ENCODE results near the gene ZNF592. TPM values are rescaled to one million over a fixed set of nuclear protein-coding genes. Genes with fewer than 3 reads are reported as not detected.

ZNF592 gene
- total and polyA plus RNA-seq, 11 donors, result 9.7 to 28.6 (median 21.2) TPM

DNA sequence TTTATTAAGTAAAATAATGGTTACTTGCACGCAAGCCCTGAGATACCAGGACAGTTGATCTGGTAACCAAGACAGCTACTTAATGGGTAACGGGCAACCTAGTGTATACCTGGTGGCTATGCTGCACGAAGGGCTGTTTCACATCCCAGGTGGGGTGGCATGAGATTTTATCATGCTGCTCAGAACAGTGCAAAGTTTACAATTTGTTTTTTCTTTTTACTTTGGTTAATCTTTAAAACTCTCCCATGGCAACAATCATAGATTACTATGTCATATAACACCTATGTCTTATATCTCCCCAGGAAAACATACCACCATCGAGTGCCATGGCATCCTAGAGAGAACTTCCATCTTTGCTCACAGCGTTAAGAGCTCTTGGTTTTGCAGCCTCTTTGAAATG lies 103.8 kb downstream of the ZNF592 start:
- TF ChIP-seq, protein P1, sequence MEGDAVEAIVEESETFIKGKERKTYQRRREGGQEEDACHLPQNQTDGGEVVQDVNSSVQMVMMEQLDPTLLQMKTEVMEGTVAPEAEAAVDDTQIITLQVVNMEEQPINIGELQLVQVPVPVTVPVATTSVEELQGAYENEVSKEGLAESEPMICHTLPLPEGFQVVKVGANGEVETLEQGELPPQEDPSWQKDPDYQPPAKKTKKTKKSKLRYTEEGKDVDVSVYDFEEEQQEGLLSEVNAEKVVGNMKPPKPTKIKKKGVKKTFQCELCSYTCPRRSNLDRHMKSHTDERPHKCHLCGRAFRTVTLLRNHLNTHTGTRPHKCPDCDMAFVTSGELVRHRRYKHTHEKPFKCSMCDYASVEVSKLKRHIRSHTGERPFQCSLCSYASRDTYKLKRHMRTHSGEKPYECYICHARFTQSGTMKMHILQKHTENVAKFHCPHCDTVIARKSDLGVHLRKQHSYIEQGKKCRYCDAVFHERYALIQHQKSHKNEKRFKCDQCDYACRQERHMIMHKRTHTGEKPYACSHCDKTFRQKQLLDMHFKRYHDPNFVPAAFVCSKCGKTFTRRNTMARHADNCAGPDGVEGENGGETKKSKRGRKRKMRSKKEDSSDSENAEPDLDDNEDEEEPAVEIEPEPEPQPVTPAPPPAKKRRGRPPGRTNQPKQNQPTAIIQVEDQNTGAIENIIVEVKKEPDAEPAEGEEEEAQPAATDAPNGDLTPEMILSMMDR (IDR thresholded peaks at IDR 0.05), result no peak
- TF ChIP-seq POLR2A (IDR thresholded peaks at IDR 0.05), result no peak
- H3K36me3 ChIP-seq, result peaks cover 0 to 28% (median 11%) of the 10 kb centered on the region in 9 donors
- H3K27ac ChIP-seq, result peak overlapping the region in 3 of 12 donors; percentile 1 to 19 (median 2)
- H3K27me3 ChIP-seq, result no peaks in the 10 kb centered on the region
- no peak for DNase-seq
- 70 to 79% (median 73%) methylated on average over 5 of the region's 5 CpGs for WGBS, 4 donors
- intact Hi-C loops (cut with DNase I), result loop anchor here in 1 of 10 donors (5.0 kb wide), 1 partner anchor 65 kb away; no protein-coding TSS in a partner anchor
- H3K4me1 ChIP-seq, result peaks cover 0 to 40% (median 16%) of the 10 kb centered on the region in 12 donors
- H3K9me3 ChIP-seq, result peaks cover 0 to 14% (median 0%) of the 10 kb centered on the region in 12 donors
- no peak overlapping the region for H3K4me3 ChIP-seq
- ATAC-seq, result no peak

DNA sequence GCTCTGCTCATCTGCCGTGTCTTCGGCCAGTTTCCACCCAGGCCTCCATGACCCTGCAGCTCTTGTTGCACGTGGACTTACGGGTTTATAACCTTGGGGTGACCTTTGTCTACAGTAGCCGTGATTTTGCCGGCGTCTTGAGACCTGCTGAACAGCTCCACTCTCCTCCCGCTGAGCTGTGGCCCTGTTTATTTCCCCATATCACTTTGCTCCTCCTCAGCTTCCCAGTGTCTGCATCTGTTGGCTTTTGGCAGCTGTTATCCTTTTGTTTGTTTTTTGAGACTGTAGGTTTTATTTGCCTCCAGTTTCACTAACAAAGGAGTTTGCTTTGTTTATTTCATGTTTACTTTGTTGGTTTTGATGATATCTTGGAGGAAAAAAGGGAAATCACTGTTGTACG lies 106.7 kb downstream of the ZNF592 start:
- intact Hi-C loops (cut with DNase I), result no loop called here
- Histone ChIP-seq H3K27me3 (no peaks in the 10 kb centered on the region), H3K4me3 (no peak overlapping the region), H3K9me3 (no peaks in the 10 kb centered on the region), H3K27ac (peak overlapping the region in 10 of 12 donors; percentile 28 to 74 (median 54)), H3K4me1 (peaks cover 0 to 47% (median 16%) of the 10 kb centered on the region in 12 donors), H3K36me3 (peaks cover 0 to 57% (median 40%) of the 10 kb centered on the region in 9 donors)
- 51 to 62% (median 56%) methylated on average over 9 of the region's 9 CpGs for WGBS, 4 donors
- ATAC-seq, result peak in 2 of 4 donors; percentile 4 to 20
- DNase-seq, result no peak
- TF ChIP-seq POLR2A (IDR thresholded peaks at IDR 0.05), result no peak
- TF ChIP-seq, protein P1 (IDR thresholded peaks at IDR 0.05), result no peak

DNA sequence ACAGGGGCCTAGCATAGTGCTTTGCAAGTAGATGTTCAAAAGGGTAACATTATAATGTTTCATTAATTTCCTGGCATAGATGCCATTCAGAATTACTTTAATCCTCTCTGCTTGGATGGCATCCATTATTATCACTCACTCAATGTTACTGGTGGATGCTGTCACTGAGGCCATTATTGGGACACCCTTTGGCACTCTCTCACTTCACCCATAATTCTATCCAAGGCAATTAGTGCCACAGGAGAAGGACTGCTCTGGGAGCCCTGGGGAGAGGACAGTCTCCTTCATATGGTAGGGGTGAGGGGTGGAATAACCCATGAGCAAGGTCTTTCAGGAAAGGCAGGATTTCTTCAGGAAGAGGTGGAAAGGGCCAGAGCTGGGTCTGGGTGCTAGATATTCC lies 107.4 kb downstream of the ZNF592 start:
- intact Hi-C loops (cut with DNase I), result no loop called here
- H3K36me3 ChIP-seq, result peaks cover 0 to 63% (median 40%) of the 10 kb centered on the region in 9 donors
- no peaks in the 10 kb centered on the region for H3K27me3 ChIP-seq
- peak overlapping the region in 9 of 12 donors; percentile 12 to 74 (median 58) for H3K27ac ChIP-seq
- TF ChIP-seq POLR2A (IDR thresholded peaks at IDR 0.05), result no peak
- TF ChIP-seq, protein P1 (IDR thresholded peaks at IDR 0.05), result no peak
- peak; percentile 31 to 61 (median 49) for ATAC-seq
- no peak overlapping the region for H3K4me3 ChIP-seq
- H3K4me1 ChIP-seq, result peaks cover 0 to 44% (median 16%) of the 10 kb centered on the region in 12 donors
- DNase-seq, result no peak
- H3K9me3 ChIP-seq, result no peaks in the 10 kb centered on the region

Other genes with a start within 250 kb of the ZNF592 start
- 10 to 100 TPM in 1 of 9 donors, 1 to 10 TPM in 8; 4.6 to 10.6 (median 6.3) TPM for gene ZSCAN2, start 147.6 kb upstream of the ZNF592 start, total RNA-seq
- gene ZSCAN2, start 147.6 kb upstream of the ZNF592 start, polyA plus RNA-seq, result 1 to 10 TPM; 4.3 to 4.5 TPM
- gene WDR73, start 94.3 kb upstream of the ZNF592 start, total RNA-seq, result 10 to 100 TPM in 8 of 9 donors, 1 to 10 TPM in 1; 8.7 to 22.2 (median 13.9) TPM
- gene WDR73, start 94.3 kb upstream of the ZNF592 start, polyA plus RNA-seq, result 10 to 100 TPM in 1 of 2 donors, 1 to 10 TPM in 1; 9.2 to 20.6 TPM
- gene NMB, start 90.4 kb upstream of the ZNF592 start, total RNA-seq, result 1 to 10 TPM; 1.4 to 8.6 (median 2.8) TPM
- 1 to 10 TPM; 3.9 to 6.6 TPM for gene NMB, start 90.4 kb upstream of the ZNF592 start, polyA plus RNA-seq
- gene SEC11A, start 32.5 kb upstream of the ZNF592 start, total RNA-seq, result 10 to 100 TPM; 55.7 to 95.7 (median 73.0) TPM
- gene SEC11A, start 32.5 kb upstream of the ZNF592 start, polyA plus RNA-seq, result 100 to 1,000 TPM in 1 of 2 donors, 10 to 100 TPM in 1; 73.3 to 152 TPM
- gene ALPK3, start 68.8 kb downstream of the ZNF592 start, total RNA-seq, result 100 to 1,000 TPM in 8 of 9 donors, 10 to 100 TPM in 1; 82.2 to 258 (median 172) TPM
- gene ALPK3, start 68.8 kb downstream of the ZNF592 start, polyA plus RNA-seq, result 100 to 1,000 TPM; 110 to 144 TPM
- 1 to 10 TPM in 3 of 9 donors, under 1 TPM in 5, not detected in 1; 0.14 to 2.9 (median 0.74) TPM for gene SLC28A1, start 136.1 kb downstream of the ZNF592 start, total RNA-seq
- gene SLC28A1, start 136.1 kb downstream of the ZNF592 start, polyA plus RNA-seq, result 1 to 10 TPM in 1 of 2 donors, under 1 TPM in 1; 0.17 to 1.9 TPM
- gene PDE8A, start 233.3 kb downstream of the ZNF592 start, total RNA-seq, result 10 to 100 TPM in 8 of 9 donors, 1 to 10 TPM in 1; 9.4 to 21.5 (median 17.8) TPM
- 10 to 100 TPM; 11.9 to 13.6 TPM for gene PDE8A, start 233.3 kb downstream of the ZNF592 start, polyA plus RNA-seq

Measured in heart left ventricle (tissue), 16 donors.